Activated CD4-positive, alpha-beta T cell treated with anti-CD3 and anti-CD28 coated beads for 36 hours (primary cell): ENCODE measurements around the gene CEP290. TPM values are rescaled to one million over a fixed set of nuclear protein-coding genes. Genes with fewer than 3 reads are reported as not detected.
A peak's percentile ranks its signal among the peaks of the same experiment; 100 is the strongest.

ENCODE experiments used
- ATAC-seq: fragments of 200-7000 bp; cut with Tn5 transposase; one replicate; pipeline ENCODE4 v1.10.0; 2021; ENCODE audit warnings: mild to moderate bottlenecking, moderate library complexity
- CTCF ChIA-PET: fragments of 350-600 bp; sonication (Branson Sonifier 250); formaldehyde crosslinking; loops from one replicate; lab custom pipeline; 2021; ENCODE audit warnings: antibody characterized with exemption; lab: Charles Lee
- POLR2A ChIA-PET: fragments of 350-600 bp; sonication (Branson Sonifier 250); formaldehyde crosslinking; loops from one replicate; lab custom pipeline; 2021; ENCODE audit warnings: antibody characterized with exemption, inconsistent platforms; lab: Charles Lee
- DNase-seq: peaks from one replicate; pipeline ENCODE4 v3.0.0-alpha.2; 2020
- H3K27ac Mint-ChIP-seq: one replicate; pipeline ENCODE4 v1.8.0; 2021; ENCODE audit warnings: mixed read lengths
- H3K27me3 Mint-ChIP-seq: one replicate; pipeline ENCODE4 v1.8.0; 2021; ENCODE audit warnings: mixed read lengths
- H3K36me3 Mint-ChIP-seq: one replicate; pipeline ENCODE4 v1.8.0; 2021; ENCODE audit warnings: low read depth, mixed read lengths
- H3K4me1 Mint-ChIP-seq: one replicate; pipeline ENCODE4 v1.8.0; 2021; ENCODE audit warnings: mixed read lengths
- H3K4me3 Mint-ChIP-seq: one replicate; pipeline ENCODE4 v1.8.0; 2021; ENCODE audit warnings: mild to moderate bottlenecking, moderate library complexity, mixed read lengths
- H3K9me3 Mint-ChIP-seq: one replicate; pipeline ENCODE4 v1.8.0; 2021; ENCODE audit warnings: low read depth, mixed read lengths
- intact Hi-C, 2 experiments: fragments of 100-400 bp; cut with DNase I in 1 of 2; cut with micrococcal nuclease in 1 of 2; formaldehyde crosslinking; loops; one replicate each; pipeline versions ENCODE4 v1.14.2 to v1.15.1; 2022 to 2024; cut with DNase I, micrococcal nuclease
- total RNA-seq, 2 experiments: library from RNA; stranded (reverse); gene quantifications; one replicate each; pipeline ENCODE4 v1.2.3, GENCODE V29; 2021

CEP290 gene, protein sequence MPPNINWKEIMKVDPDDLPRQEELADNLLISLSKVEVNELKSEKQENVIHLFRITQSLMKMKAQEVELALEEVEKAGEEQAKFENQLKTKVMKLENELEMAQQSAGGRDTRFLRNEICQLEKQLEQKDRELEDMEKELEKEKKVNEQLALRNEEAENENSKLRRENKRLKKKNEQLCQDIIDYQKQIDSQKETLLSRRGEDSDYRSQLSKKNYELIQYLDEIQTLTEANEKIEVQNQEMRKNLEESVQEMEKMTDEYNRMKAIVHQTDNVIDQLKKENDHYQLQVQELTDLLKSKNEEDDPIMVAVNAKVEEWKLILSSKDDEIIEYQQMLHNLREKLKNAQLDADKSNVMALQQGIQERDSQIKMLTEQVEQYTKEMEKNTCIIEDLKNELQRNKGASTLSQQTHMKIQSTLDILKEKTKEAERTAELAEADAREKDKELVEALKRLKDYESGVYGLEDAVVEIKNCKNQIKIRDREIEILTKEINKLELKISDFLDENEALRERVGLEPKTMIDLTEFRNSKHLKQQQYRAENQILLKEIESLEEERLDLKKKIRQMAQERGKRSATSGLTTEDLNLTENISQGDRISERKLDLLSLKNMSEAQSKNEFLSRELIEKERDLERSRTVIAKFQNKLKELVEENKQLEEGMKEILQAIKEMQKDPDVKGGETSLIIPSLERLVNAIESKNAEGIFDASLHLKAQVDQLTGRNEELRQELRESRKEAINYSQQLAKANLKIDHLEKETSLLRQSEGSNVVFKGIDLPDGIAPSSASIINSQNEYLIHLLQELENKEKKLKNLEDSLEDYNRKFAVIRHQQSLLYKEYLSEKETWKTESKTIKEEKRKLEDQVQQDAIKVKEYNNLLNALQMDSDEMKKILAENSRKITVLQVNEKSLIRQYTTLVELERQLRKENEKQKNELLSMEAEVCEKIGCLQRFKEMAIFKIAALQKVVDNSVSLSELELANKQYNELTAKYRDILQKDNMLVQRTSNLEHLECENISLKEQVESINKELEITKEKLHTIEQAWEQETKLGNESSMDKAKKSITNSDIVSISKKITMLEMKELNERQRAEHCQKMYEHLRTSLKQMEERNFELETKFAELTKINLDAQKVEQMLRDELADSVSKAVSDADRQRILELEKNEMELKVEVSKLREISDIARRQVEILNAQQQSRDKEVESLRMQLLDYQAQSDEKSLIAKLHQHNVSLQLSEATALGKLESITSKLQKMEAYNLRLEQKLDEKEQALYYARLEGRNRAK (N-terminal part only)
- 10 to 100 TPM; 15.5 to 17.0 TPM for total RNA-seq

DNA sequence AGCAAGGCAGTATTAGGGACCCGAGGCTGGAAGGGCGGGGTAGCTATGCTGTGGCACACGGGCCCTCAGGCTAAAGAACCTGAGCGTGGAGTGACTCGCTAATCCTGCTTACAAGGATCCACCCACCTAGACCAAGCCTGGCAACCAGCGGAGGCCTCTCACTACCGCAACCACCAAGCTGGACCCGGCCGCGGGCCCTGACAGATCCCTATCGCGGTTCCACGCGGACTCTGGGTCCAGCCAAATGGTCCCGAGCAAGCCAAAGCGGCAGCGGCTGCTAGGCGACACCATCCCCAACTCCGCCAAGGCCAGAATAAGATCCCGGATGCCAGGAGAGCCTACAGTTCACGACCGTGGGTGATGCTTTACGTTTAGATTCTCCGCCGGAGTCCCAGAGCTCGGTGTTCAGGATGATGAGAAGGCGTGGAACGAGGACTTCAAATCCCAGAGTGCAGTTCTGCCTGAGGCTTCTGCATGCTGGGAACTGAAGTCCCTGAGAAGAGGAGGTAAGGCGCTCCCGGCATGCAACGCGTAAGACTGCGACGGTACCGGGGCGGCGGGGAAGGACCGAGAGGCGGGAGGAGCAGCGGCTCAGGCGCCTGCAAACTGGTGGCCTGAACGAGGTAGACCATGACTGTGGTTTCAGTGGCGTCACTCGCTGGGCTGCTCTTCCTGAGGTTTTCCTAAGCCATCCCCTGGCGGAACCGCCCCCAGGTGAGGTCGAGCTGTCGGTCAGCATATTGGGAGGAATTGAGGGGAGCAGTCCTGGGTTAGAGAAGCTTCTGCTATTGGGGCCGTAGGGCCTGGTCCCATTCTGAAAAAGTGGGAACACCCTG lies at the start of gene CEP290, which contains the start of gene TMTC3:
CEP290 (minus strand) TSS at position 315 of the 836 bp plus-strand sequence. CDS start 781 bp downstream, outside the sequence.
TMTC3 (plus strand) TSS at position 534 of the 836 bp plus-strand sequence. CDS start 6,009 bp downstream, outside the sequence.
- Mint-ChIP-seq H3K4me3 (peak within 1 kb of the TSS; percentile 94), H3K9me3 (no peaks in the 10 kb centered on the region), H3K27me3 (no peaks in the 10 kb centered on the region), H3K27ac (peak within 1 kb of the TSS; percentile 92), H3K36me3 (peaks cover 22% of the 10 kb centered on the region), H3K4me1 (peaks cover 42% of the 10 kb centered on the region)
- ATAC-seq (peak; percentile 98), DNase-seq (peak; percentile 95)
- ChIA-PET POLR2A (interaction anchor here (0.5 to 0.8 kb wide), 3 partner anchors 13 to 157 kb away, joined by 3 to 5 read pairs (median 4); no protein-coding TSS in a partner anchor), CTCF (interaction anchor here (0.6 to 0.9 kb wide), 3 partner anchors 71 to 157 kb away, joined by 3 read pairs; no protein-coding TSS in a partner anchor)
- intact Hi-C loops = loop anchor here (1.0 to 5.0 kb wide), 8 partner anchors 93 to 1565 kb away; partner anchors contain the start of genes ATP2B1 (in 1 of the 2) and GALNT4 (in 1 of the 2)

- CTCF ChIA-PET = interaction anchor here (1.5 kb wide), 1 partner anchor 12 kb away, joined by 4 read pairs; no protein-coding TSS in a partner anchor
- ATAC-seq = no peak
- POLR2A ChIA-PET = no interaction called here
- H3K36me3 Mint-ChIP-seq = peaks cover 26% of the 10 kb centered on the region
- no peaks in the 10 kb centered on the region for H3K27me3 Mint-ChIP-seq
- H3K27ac Mint-ChIP-seq = no peak overlapping the region
- DNase-seq = no peak
- intact Hi-C loops = no loop called here
- peaks cover 1% of the 10 kb centered on the region for H3K9me3 Mint-ChIP-seq
- no peaks in the 10 kb centered on the region for H3K4me1 Mint-ChIP-seq
- H3K4me3 Mint-ChIP-seq = no peak overlapping the region
Observed at GRCh38 chr12:88188180-88188579, 46.3 kb upstream of the CEP290 start.

GRCh38 chr12:88187571-88187970 lies 45.7 kb upstream of the CEP290 start:
- H3K9me3 Mint-ChIP-seq = peaks cover 1% of the 10 kb centered on the region
- H3K36me3 Mint-ChIP-seq = peaks cover 32% of the 10 kb centered on the region
- POLR2A ChIA-PET = no interaction called here
- ATAC-seq = no peak
- no peak for DNase-seq
- no peak overlapping the region for H3K27ac Mint-ChIP-seq
- H3K4me3 Mint-ChIP-seq = no peak overlapping the region
- H3K4me1 Mint-ChIP-seq = no peaks in the 10 kb centered on the region
- CTCF ChIA-PET = interaction anchor here (1.5 kb wide), 1 partner anchor 13 kb away, joined by 4 read pairs; no protein-coding TSS in a partner anchor
- intact Hi-C loops = no loop called here
- H3K27me3 Mint-ChIP-seq = no peaks in the 10 kb centered on the region

GRCh38 chr12:88185988-88186387 lies 44.1 kb upstream of the CEP290 start:
- Mint-ChIP-seq H3K4me1 (no peaks in the 10 kb centered on the region), H3K9me3 (peaks cover 9% of the 10 kb centered on the region), H3K36me3 (peaks cover 44% of the 10 kb centered on the region), H3K4me3 (no peak overlapping the region), H3K27ac (no peak overlapping the region), H3K27me3 (no peaks in the 10 kb centered on the region)
- intact Hi-C loops = no loop called here
- POLR2A ChIA-PET = no interaction called here
- CTCF ChIA-PET = no interaction called here
- ATAC-seq = no peak
- DNase-seq = no peak

- ATAC-seq (no peak), DNase-seq (no peak)
- no peaks in the 10 kb centered on the region for H3K27me3 Mint-ChIP-seq
- intact Hi-C loops = no loop called here
- no peaks in the 10 kb centered on the region for H3K4me1 Mint-ChIP-seq
- H3K27ac Mint-ChIP-seq = no peak overlapping the region
- H3K9me3 Mint-ChIP-seq = peaks cover 11% of the 10 kb centered on the region
- H3K36me3 Mint-ChIP-seq = peaks cover 49% of the 10 kb centered on the region
- no peak overlapping the region for H3K4me3 Mint-ChIP-seq
- ChIA-PET POLR2A (no interaction called here), CTCF (no interaction called here)
Observed at GRCh38 chr12:88185279-88185678, 43.4 kb upstream of the CEP290 start.

DNA sequence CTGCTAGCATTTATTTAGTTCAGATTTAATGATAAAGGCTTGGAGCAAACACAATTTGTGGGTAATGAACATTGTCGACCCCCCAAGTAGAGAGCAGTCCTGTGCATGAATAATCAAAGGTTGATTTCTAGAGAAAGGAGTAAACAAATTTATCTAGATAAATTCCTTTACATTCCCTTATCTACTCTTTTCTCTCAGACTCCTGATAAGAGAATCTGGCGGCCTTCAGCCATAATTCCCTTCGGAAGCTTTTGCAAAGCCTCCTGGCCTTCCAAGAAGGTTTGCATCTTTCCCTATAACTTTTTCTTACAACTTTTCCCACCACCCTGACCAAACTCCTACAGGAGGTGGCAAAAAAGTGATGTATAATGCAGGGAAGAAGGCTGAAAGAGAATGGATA lies 42.3 kb upstream of the CEP290 start:
- ATAC-seq (no peak), DNase-seq (no peak)
- POLR2A ChIA-PET = no interaction called here
- H3K9me3 Mint-ChIP-seq = peaks cover 12% of the 10 kb centered on the region
- H3K4me1 Mint-ChIP-seq = no peaks in the 10 kb centered on the region
- no peaks in the 10 kb centered on the region for H3K27me3 Mint-ChIP-seq
- H3K27ac Mint-ChIP-seq = no peak overlapping the region
- peaks cover 59% of the 10 kb centered on the region for H3K36me3 Mint-ChIP-seq
- no peak overlapping the region for H3K4me3 Mint-ChIP-seq
- CTCF ChIA-PET = interaction anchor here (0.7 kb wide), 1 partner anchor 17 kb away, joined by 3 read pairs; no protein-coding TSS in a partner anchor
- intact Hi-C loops = no loop called here

- CTCF ChIA-PET = no interaction called here
- Mint-ChIP-seq H3K9me3 (peaks cover 12% of the 10 kb centered on the region), H3K27me3 (no peaks in the 10 kb centered on the region), H3K27ac (no peak overlapping the region), H3K36me3 (peaks cover 73% of the 10 kb centered on the region), H3K4me1 (no peaks in the 10 kb centered on the region), H3K4me3 (no peak overlapping the region)
- DNase-seq (no peak), ATAC-seq (no peak)
- intact Hi-C loops = no loop called here
- POLR2A ChIA-PET = no interaction called here
Observed at GRCh38 chr12:88182416-88182815, 40.5 kb upstream of the CEP290 start.

GRCh38 chr12:88181881-88182280 lies 40.0 kb upstream of the CEP290 start:
- Mint-ChIP-seq H3K9me3 (peaks cover 12% of the 10 kb centered on the region), H3K27ac (no peak overlapping the region), H3K27me3 (no peaks in the 10 kb centered on the region), H3K36me3 (peaks cover 76% of the 10 kb centered on the region), H3K4me3 (no peak overlapping the region), H3K4me1 (no peaks in the 10 kb centered on the region)
- POLR2A ChIA-PET = no interaction called here
- CTCF ChIA-PET = interaction anchor here (0.6 kb wide), 1 partner anchor 1160 kb away, joined by 4 read pairs; no protein-coding TSS in a partner anchor
- ATAC-seq (no peak), DNase-seq (no peak)
- intact Hi-C loops = no loop called here

DNA sequence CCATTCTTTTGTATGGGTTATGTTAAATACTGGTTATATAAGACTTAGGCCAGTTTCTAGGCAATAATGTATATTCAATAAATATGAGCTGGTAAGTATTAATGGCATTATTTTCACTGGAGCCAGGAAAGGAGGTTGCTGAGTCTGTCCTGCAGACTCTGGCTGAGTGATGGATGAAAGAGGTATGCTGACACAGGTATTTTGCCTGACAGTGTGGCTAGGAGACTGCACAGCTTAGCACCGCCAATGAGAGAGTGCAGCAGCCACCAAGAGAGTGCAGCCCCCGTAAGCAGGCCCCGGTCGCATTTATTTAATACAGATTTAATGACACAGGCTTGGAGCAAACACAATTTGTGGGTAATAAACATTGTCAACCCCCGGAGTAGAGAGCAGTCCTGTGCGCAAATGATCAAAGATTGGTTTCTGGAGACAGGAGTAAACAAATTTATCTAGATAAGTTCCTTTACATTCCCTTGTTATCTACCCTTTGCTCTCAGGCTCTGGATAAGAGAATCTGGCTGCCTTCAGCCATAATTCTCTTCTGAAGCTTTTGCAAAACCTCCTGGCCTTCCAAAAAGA lies 37.6 kb upstream of the CEP290 start:
- POLR2A ChIA-PET = no interaction called here
- ATAC-seq = no peak
- Mint-ChIP-seq H3K27me3 (no peaks in the 10 kb centered on the region), H3K4me3 (no peak overlapping the region), H3K9me3 (peaks cover 13% of the 10 kb centered on the region), H3K27ac (no peak overlapping the region), H3K4me1 (peaks cover 4% of the 10 kb centered on the region), H3K36me3 (peaks cover 78% of the 10 kb centered on the region)
- CTCF ChIA-PET = no interaction called here
- intact Hi-C loops = no loop called here
- DNase-seq = no peak

GRCh38 chr12:88175544-88175943 lies 33.7 kb upstream of the CEP290 start:
- no peaks in the 10 kb centered on the region for H3K27me3 Mint-ChIP-seq
- peaks cover 9% of the 10 kb centered on the region for H3K4me1 Mint-ChIP-seq
- no peak for ATAC-seq
- DNase-seq = no peak
- CTCF ChIA-PET = interaction anchor here (1.1 kb wide), 1 partner anchor 20 kb away, joined by 5 read pairs; no protein-coding TSS in a partner anchor
- intact Hi-C loops = no loop called here
- H3K9me3 Mint-ChIP-seq = peaks cover 3% of the 10 kb centered on the region
- no peak overlapping the region for H3K4me3 Mint-ChIP-seq
- peaks cover 56% of the 10 kb centered on the region for H3K36me3 Mint-ChIP-seq
- no peak overlapping the region for H3K27ac Mint-ChIP-seq
- POLR2A ChIA-PET = no interaction called here
